NCI-H146 treated with DMSO at 0.1 percent for 48 hours (cell line): ENCODE data around the gene SIVA1.
A peak's percentile ranks its signal among the peaks of the same experiment; 100 is the strongest.

Source experiments
- DNase-seq: peaks from one replicate; lab custom pipeline; 2025; ENCODE audit not compliant: unreplicated experiment; lab: John Stamatoyannopoulos, UW

SIVA1 gene

GRCh38 chr14:104795781-104796686, 43.1 kb downstream of the SIVA1 start:
- DNase-seq: peak; percentile 22

- DNase-seq: no peak
Measured at GRCh38 chr14:104796687-104797081, 43.7 kb downstream of the SIVA1 start.

- DNase-seq: peak; percentile 16
Measured at GRCh38 chr14:104797115-104798044, 44.4 kb downstream of the SIVA1 start.

GRCh38 chr14:104798300-104799243, 45.6 kb downstream of the SIVA1 start:
- no peak for DNase-seq

GRCh38 chr14:104799244-104800014, 46.5 kb downstream of the SIVA1 start:
- DNase-seq: no peak

- DNase-seq: peak; percentile 43
Measured at GRCh38 chr14:104800015-104800770, 47.2 kb downstream of the SIVA1 start.

GRCh38 chr14:104800771-104801519, 48.0 kb downstream of the SIVA1 start, which contains the start of gene ZBTB42:
TSS of gene ZBTB42 (plus strand) at chr14:104801101. CDS start at chr14:104801198, 97 bp downstream.
- DNase-seq: peak; percentile 68

GRCh38 chr14:104801520-104802393, 48.8 kb downstream of the SIVA1 start:
- no peak for DNase-seq

- no peak for DNase-seq
Measured at GRCh38 chr14:104802394-104803184, 49.6 kb downstream of the SIVA1 start.

- peak; percentile 16 for DNase-seq
Measured at GRCh38 chr14:104803280-104803911, 50.4 kb downstream of the SIVA1 start.

- DNase-seq: no peak
Measured at GRCh38 chr14:104803912-104804410, 51.0 kb downstream of the SIVA1 start.

- DNase-seq: no peak
Measured at GRCh38 chr14:104804481-104805325, 51.8 kb downstream of the SIVA1 start.

GRCh38 chr14:104805326-104805678, 52.4 kb downstream of the SIVA1 start:
- DNase-seq: no peak

GRCh38 chr14:104805941-104806624, 53.1 kb downstream of the SIVA1 start:
- DNase-seq: no peak
